KOPT-K1 (cell line): ENCODE measurements around the gene CNTN4.
"Not testable (repeated sequence)": the region's sequence is repeated elsewhere in the genome, so short reads cannot be mapped to it uniquely, and the experiment has no call there.

ENCODE experiments used
- H3K27ac ChIP-seq: fragments of 200-600 bp; sonication (generic); 2 replicates; pipeline ENCODE4 v1.5.1; 2016; ENCODE audit warnings: antibody characterized with exemption, mild to moderate bottlenecking, low read depth, low read length; ENCODE audit not compliant: poor library complexity, severe bottlenecking
- H3K36me3 ChIP-seq: fragments of 200-600 bp; sonication (generic); 2 replicates; pipeline ENCODE4 v1.5.1; 2017; ENCODE audit warnings: antibody characterized with exemption, mild to moderate bottlenecking, low read length, moderate library complexity; ENCODE audit not compliant: insufficient read depth
- H3K9me3 ChIP-seq: fragments of 200-600 bp; sonication (generic); 2 replicates; pipeline ENCODE4 v1.5.1; 2017; ENCODE audit warnings: antibody characterized with exemption, low read length, mild to moderate bottlenecking; ENCODE audit not compliant: insufficient read depth, poor library complexity, severe bottlenecking

Gene CNTN4

DNA sequence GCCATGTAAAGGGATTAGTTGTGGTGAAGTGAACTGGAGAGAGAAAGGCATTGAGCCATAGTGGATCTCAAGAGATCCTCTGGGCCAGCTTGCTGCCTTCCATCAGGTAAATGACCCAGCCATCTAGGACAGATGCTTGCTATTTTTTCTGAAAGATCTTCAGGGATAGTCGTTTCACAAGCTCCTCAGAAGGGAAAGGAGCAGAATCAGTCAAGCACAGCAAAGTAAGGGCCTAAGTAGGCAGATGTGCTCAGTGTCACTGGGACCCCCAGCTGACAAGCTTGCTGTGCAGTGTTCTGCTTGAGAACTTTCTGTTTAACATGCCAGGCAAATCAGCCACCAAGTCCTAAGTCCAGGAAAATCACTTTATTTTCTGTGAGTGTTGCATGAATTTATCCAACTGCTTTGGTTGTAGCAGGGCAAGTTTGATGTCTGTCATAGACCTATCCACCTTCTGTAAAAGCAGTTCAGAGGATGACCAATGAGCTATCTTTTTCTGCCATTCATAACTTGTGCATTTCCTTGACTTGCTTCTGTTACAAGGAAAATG, 691.7 kb downstream of the CNTN4 start:
- H3K9me3 ChIP-seq = no peaks in the 10 kb centered on the region
- no peak overlapping the region for H3K27ac ChIP-seq
- no peaks in the 10 kb centered on the region for H3K36me3 ChIP-seq

GRCh38 chr3:2792432-2792831, 693.8 kb downstream of the CNTN4 start:
- Histone ChIP-seq H3K9me3 (no peaks in the 10 kb centered on the region), H3K27ac (no peak overlapping the region), H3K36me3 (no peaks in the 10 kb centered on the region)

- Histone ChIP-seq H3K36me3 (no peaks in the 10 kb centered on the region), H3K9me3 (no peaks in the 10 kb centered on the region), H3K27ac (no peak overlapping the region)
These were observed 695.3 kb downstream of the CNTN4 start for GRCh38 chr3:2793987-2794386.

DNA sequence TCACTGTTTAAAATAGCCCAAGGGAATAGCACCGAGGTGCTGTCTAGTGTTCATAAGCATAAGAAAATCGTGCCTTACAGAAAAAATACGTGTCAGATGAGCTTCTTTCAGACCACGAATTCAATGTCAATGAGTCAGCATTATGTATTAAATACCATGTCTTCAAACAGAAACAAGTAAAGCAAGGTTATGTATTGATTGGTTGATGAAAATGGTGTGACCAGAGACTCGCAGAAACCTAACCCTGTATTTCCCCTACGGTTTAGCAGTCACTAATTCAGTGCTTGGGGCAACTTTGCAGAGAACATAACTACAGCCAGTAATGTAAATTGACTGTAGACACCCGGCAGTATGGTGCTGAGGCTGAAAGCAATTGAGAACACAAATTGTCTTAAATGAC, 703.8 kb downstream of the CNTN4 start:
- no peaks in the 10 kb centered on the region for H3K36me3 ChIP-seq
- H3K9me3 ChIP-seq = no peaks in the 10 kb centered on the region
- no peak overlapping the region for H3K27ac ChIP-seq

GRCh38 chr3:2807514-2807913, 708.8 kb downstream of the CNTN4 start:
- Histone ChIP-seq H3K27ac (no peak overlapping the region), H3K9me3 (no peaks in the 10 kb centered on the region), H3K36me3 (no peaks in the 10 kb centered on the region)

DNA sequence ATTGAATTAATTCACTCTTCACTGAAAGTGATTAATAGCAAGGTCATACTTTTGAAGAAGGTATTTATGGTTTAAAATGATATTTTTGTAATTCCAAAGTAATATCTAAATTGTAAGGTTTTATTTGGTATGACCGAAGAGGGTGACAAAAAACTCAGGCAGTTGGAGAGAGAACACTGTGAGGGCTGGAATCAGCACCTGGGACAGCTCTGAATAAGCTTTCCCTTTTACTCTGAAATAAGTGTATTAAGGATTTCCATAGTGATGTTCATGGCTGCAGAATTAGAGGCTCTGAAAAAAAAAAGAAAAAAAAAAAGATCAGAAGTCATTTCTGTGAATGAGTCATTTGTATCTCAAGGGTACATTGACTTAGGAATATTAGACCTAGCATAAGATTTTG, 712.1 kb downstream of the CNTN4 start:
- no peaks in the 10 kb centered on the region for H3K9me3 ChIP-seq
- H3K36me3 ChIP-seq = no peaks in the 10 kb centered on the region

GRCh38 chr3:2819571-2819970, 720.9 kb downstream of the CNTN4 start:
- Histone ChIP-seq H3K36me3 (no peaks in the 10 kb centered on the region), H3K9me3 (no peaks in the 10 kb centered on the region), H3K27ac (no peak overlapping the region)

More for the DNA sequence above, 712.1 kb downstream of the CNTN4 start:
- no peak overlapping the region for H3K27ac ChIP-seq

DNA sequence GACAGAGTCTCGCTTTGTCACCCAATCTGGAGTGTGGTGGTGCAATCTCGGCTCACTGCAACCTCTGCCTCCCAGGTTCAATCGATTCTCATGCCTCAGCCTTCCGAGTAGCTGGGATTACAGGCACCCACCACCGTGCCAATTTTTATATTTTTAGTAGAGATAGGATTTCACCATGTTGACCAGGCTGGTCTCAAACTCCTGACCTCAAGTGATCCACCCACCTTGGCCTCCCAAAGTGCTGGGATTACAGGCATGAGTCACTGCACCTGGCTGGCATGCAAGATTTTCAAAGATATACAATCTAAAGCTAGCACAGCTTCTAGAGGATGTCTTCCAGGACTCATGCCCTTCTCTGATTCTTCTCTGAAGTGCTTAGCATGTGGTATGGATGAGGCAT, 722.3 kb downstream of the CNTN4 start:
- H3K36me3 ChIP-seq, H3K27ac ChIP-seq, H3K9me3 ChIP-seq: not testable (repeated sequence)

GRCh38 chr3:2822611-2823010, 723.9 kb downstream of the CNTN4 start:
- Histone ChIP-seq H3K36me3 (no peaks in the 10 kb centered on the region), H3K9me3 (no peaks in the 10 kb centered on the region), H3K27ac (no peak overlapping the region)

- no peaks in the 10 kb centered on the region for H3K9me3 ChIP-seq
- H3K36me3 ChIP-seq = no peaks in the 10 kb centered on the region
- no peak overlapping the region for H3K27ac ChIP-seq
These were observed 724.4 kb downstream of the CNTN4 start for GRCh38 chr3:2823031-2823430.

DNA sequence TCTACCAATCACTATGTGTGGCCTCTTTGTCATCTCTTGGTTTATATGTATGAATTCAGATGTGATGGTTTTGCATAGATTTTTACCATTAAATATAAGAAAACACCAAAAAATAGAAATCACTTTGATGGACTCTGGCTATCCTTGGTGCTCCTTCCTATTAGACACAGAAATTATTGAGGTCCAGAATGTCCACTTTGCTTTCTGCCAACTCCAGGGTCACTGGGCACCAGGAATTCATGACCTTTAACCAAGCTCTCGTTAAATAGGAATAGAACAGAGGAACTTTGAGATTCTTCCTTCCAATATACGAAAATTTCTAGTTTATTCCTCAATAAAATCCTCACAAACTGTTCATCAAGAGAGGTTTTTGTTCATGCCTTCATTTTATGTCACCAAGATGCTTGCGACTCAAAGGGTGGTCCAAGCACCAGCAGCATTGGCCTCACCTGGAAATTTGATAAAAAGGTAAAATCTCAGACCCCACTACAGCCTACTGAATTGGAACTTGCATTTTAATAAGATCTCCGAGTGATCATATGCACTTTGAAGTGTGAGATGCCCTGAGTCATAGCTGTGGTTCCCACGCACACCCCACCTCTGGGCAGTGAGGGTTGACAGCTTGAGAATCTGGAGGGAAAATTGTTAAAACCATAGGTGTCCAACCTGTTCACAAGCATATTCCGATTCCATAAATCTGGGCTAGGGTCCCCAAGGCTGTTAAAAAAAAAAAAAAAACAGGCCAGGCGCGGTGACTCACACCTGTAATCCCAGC, 725.0 kb downstream of the CNTN4 start:
- Histone ChIP-seq H3K27ac (no peak overlapping the region), H3K36me3 (no peaks in the 10 kb centered on the region), H3K9me3 (no peaks in the 10 kb centered on the region)

GRCh38 chr3:2826036-2826435, 727.4 kb downstream of the CNTN4 start:
- H3K27ac ChIP-seq = no peak overlapping the region
- no peaks in the 10 kb centered on the region for H3K36me3 ChIP-seq
- no peaks in the 10 kb centered on the region for H3K9me3 ChIP-seq

DNA sequence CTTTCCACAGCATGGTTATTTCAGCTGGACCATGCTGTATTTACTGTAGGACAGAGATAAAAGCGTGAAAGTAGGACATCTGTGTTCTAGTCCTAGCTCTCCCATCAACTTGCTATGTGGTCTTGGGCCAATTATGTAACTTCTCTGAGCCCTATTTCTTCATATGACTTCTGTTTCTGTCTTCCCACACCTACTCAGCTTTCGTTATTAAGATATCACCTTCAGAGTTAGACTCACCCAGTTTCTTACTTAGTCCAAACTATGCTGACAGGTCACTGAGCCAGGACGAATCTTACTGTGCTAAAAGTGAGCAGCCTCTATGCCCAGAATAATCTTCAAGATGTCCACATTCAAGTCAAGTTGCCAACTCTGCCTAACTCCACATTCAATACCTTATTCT, 727.8 kb downstream of the CNTN4 start:
- Histone ChIP-seq H3K9me3 (no peaks in the 10 kb centered on the region), H3K27ac (no peak overlapping the region)

GRCh38 chr3:2837239-2837638, 738.6 kb downstream of the CNTN4 start:
- Histone ChIP-seq H3K9me3 (no peaks in the 10 kb centered on the region), H3K27ac (no peak overlapping the region), H3K36me3 (no peaks in the 10 kb centered on the region)

More for the DNA sequence above, 727.8 kb downstream of the CNTN4 start:
- H3K36me3 ChIP-seq = no peaks in the 10 kb centered on the region

- H3K36me3 ChIP-seq = no peaks in the 10 kb centered on the region
- H3K9me3 ChIP-seq = no peaks in the 10 kb centered on the region
- no peak overlapping the region for H3K27ac ChIP-seq
These were observed 739.2 kb downstream of the CNTN4 start for GRCh38 chr3:2837910-2838309.

DNA sequence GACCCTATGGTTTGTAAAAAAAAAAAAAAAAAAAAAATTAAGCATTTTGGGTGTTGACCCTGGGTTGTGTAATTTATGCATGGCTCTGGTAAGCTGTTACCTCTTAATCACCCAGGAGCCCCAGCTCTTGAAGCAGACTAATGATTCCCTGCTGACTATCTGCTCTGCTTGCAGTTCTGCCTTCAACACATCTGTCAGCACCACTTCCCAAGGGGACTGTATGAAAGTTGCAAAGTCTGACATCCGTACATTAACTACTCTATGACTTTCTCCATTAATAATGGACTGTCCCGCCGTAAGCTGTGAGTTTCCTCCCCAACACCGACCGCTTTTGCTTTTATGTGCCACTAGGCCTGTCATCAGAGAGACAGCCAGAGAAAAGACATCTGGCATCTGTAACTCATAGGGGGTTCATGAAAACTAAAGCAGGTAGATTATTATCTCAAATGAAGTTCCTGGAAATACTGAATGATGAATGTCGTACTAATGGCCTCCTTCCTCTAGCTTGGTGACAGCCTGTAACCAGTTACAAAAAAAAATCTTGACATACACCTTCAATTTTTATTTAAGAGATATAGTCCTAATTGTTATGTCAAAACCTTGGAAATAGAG, 740.0 kb downstream of the CNTN4 start:
- H3K9me3 ChIP-seq = no peaks in the 10 kb centered on the region
- H3K36me3 ChIP-seq = no peaks in the 10 kb centered on the region
- no peak overlapping the region for H3K27ac ChIP-seq
